Heart right ventricle (tissue), 16 donors: Measurements from ENCODE around the gene INSRR. TPM values are rescaled to one million over a fixed set of nuclear protein-coding genes. Genes with fewer than 3 reads are reported as not detected.

Experiments used
- ATAC-seq, 8 donors: fragments of 200-7000 bp; cut with Tn5 transposase; one replicate each; pipeline ENCODE4 v1.9.1; 2020; ENCODE audit warnings: mild to moderate bottlenecking in 8 of 8, moderate library complexity in 8 of 8, moderate number of reproducible peaks in 1 of 8
- DNase-seq, 2 donors: peaks; one replicate each; pipeline ENCODE4 v3.0.0-alpha.2; 2020
- H3K27ac ChIP-seq, 10 donors: fragments of 200-600 bp; sonication (generic) in 2 of 10; one replicate each; pipeline versions ENCODE4 v1.5.0 to v1.8.0; 2020 to 2022; ENCODE audit warnings: mild to moderate bottlenecking in 3 of 10
- H3K27me3 ChIP-seq, 7 donors: fragments of 200-600 bp; one replicate each; pipeline ENCODE4 v1.8.0; 2021 to 2022; ENCODE audit warnings: mild to moderate bottlenecking in 2 of 7
- H3K36me3 ChIP-seq, 9 donors: fragments of 200-600 bp; sonication (generic) in 1 of 9; one replicate each; pipeline versions ENCODE4 v1.5.0 to v1.8.0; 2020 to 2022; ENCODE audit warnings: mild to moderate bottlenecking in 2 of 9
- H3K4me1 ChIP-seq, 9 donors: fragments of 200-600 bp; sonication (generic) in 1 of 9; one replicate each; pipeline versions ENCODE4 v1.5.0 to v1.8.0; 2020 to 2022; ENCODE audit warnings: mild to moderate bottlenecking in 4 of 9
- H3K4me3 ChIP-seq, 10 donors: fragments of 200-600 bp; sonication (generic) in 2 of 10; one replicate each; pipeline versions ENCODE4 v1.5.0 to v1.8.0; 2020 to 2022; ENCODE audit warnings: mild to moderate bottlenecking in 7 of 10, moderate library complexity in 2 of 10
- H3K9me3 ChIP-seq, 11 donors: fragments of 200-600 bp in 10 of 11; sonication (generic) in 2 of 11; one replicate each; pipeline versions ENCODE4 v1.5.0 to v1.8.0; 2013 to 2022; ENCODE audit warnings: mild to moderate bottlenecking in 2 of 11, control low read depth in 1 of 11, moderate library complexity in 1 of 11
- CTCF ChIP-seq, 9 donors: fragments of 200-600 bp; sonication (generic) in 2 of 9; IDR thresholded peaks; one replicate each; pipeline versions ENCODE4 v1.5.0 to v1.8.0; 2021 to 2022; ENCODE audit warnings: antibody characterized with exemption in 9 of 9, mild to moderate bottlenecking in 5 of 9, moderate library complexity in 1 of 9
- WGBS, 2 donors: extraction: QIAGEN DNeasy Blood & Tissue Kit; methylation state at CpG; one replicate each; pipeline ENCODE4 v1.1.7; 2013; ENCODE audit warnings: inconsistent platforms in 1 of 2; 5-methylcytosine and 5-hydroxymethylcytosine counted together
- intact Hi-C, 10 donors: fragments of 100-400 bp; cut with DNase I; formaldehyde crosslinking; loops; one replicate each; pipeline versions ENCODE4 v1.11.1 to v1.14.2; 2022
- long read RNA-seq, 3 donors: library from polyadenylated mRNA; unstranded; transcript quantifications; one replicate each; pipeline ENCODE4 v2.0.0, GENCODE V29; 2020 to 2021
- polyA plus RNA-seq, 2 donors: library from polyadenylated mRNA; stranded (reverse); fragments of 200-250 nt; gene quantifications; one replicate each; pipeline ENCODE4 v1.2.3, GENCODE V29; 2013
- total RNA-seq, 10 donors: library from RNA; stranded (reverse); fragmentation: NEBNext Ultra II Directional in 3 of 10; extraction: Animal tissue kit (Norgen Biotek cat#: 25700) in 3 of 10; gene quantifications; one replicate each; pipeline versions ENCODE4 v1.2.1 to v1.2.4, GENCODE V29; 2021 to 2023
- donor health status: Arrhythmogenic right ventricular cardiomyopathy.
- donor health status: ischemic (EF 13 %, LVEDD 7.1; RV severe dilation, severe dysfunction).
- donor health status: healthy with polysubstance abuse.
- donor health status: DM: no; HTN: yes; CAD: no.
- donor health status: DM: no; HTN: no; CAD: no.
- donor health status: ischemic (EF 25% LVEDD 6.9; RV normal size, moderate dysfunction).
- donor health status: ischemic (EF 25% LVEDD 5.7; RV mildly dilated, moderate dysfunction).
- donor health status: healthy.
- donor health status: DM: yes; HTN: yes; CAD: no.
- donor health status: Ischemic cardiomyopathy.
- donor health status: ischemic (EF 35%, LVEDD 5.7; RV mildly dilated, moderate dysfunction).
- donor health status: nonischemic (EF 11% LVEDD 7.7; RV severe dilation, severe dysfunction).
- donor health status: DM: yes; HTN: yes; CAD: no.
- donor health status: PGD.
- donor health status: ischemic (EF 29% LVEDD 5.4; RV normal size, mild dysfunction).
- donor health status: nonischemic (EF 23%, LVEDD 6.1; RV moderate dilation, normal function).

INSRR gene
- total RNA-seq (under 1 TPM; 0.04 to 0.20 (median 0.07) TPM), polyA plus RNA-seq (under 1 TPM; 0.01 to 0.80 TPM)
- long read RNA-seq, donor 1, partial matches to known transcripts: 1 of 5 reads
- long read RNA-seq, donor 1, other reads (novel, unspliced or antisense): 4 of 5 reads
- long read RNA-seq, donor 2, partial matches to known transcripts: 0 of 1 reads
- long read RNA-seq, donor 2, other reads (novel, unspliced or antisense): 1 of 1 reads
- long read RNA-seq, donor 3, partial matches to known transcripts: 0 of 4 reads
- long read RNA-seq, donor 3, other reads (novel, unspliced or antisense): 4 of 4 reads

GRCh38 chr1:156858959-156859522 is at the start of gene INSRR:
TSS of gene INSRR (minus strand) at chr1:156859117. CDS start at chr1:156858621, 496 bp downstream.
- intact Hi-C loops: loop anchor here in 6 of 10 donors (5.0 to 10.0 kb wide), 5 partner anchors 42 to 164 kb away; partner anchors contain the start of genes ISG20L2 (in 2 of the 6), METTL25B (in 2 of the 6) and SH2D2A (in 1 of the 6)
- no peak for TF ChIP-seq CTCF (IDR thresholded peaks at IDR 0.05)
- DNase-seq (peak; percentile 16 to 40), ATAC-seq (peak; percentile 12 to 49 (median 28))
- WGBS, 2 donors: 0 to 4% methylated on average over 36 to 39 of the region's 39 CpGs
- Histone ChIP-seq H3K36me3 (no peaks in the 10 kb centered on the region), H3K4me1 (peaks cover 3 to 36% (median 33%) of the 10 kb centered on the region in 9 donors), H3K27ac (peak within 1 kb of the TSS in 2 of 10 donors; percentile 37 to 43), H3K4me3 (peak within 1 kb of the TSS; percentile 6 to 51 (median 42)), H3K9me3 (no peaks in the 10 kb centered on the region), H3K27me3 (peaks cover 8 to 73% (median 54%) of the 10 kb centered on the region in 7 donors)

GRCh38 chr1:156908541-156908940 is 49.6 kb upstream of the INSRR start:
- ATAC-seq: no peak
- intact Hi-C loops: no loop called here
- Histone ChIP-seq H3K4me1 (peaks cover 0 to 62% (median 43%) of the 10 kb centered on the region in 9 donors), H3K9me3 (no peaks in the 10 kb centered on the region), H3K36me3 (peaks cover 0 to 90% (median 19%) of the 10 kb centered on the region in 9 donors), H3K27ac (no peak overlapping the region), H3K27me3 (peaks cover 0 to 21% (median 0%) of the 10 kb centered on the region in 7 donors), H3K4me3 (no peak overlapping the region)
- DNase-seq: no peak
- no peak for TF ChIP-seq CTCF (IDR thresholded peaks at IDR 0.05)
- 62 to 66% methylated on average over 29 of the region's 29 CpGs for WGBS, 2 donors

GRCh38 chr1:156906206-156906906 is 47.4 kb upstream of the INSRR start:
- ATAC-seq (no peak), DNase-seq (no peak)
- no peaks in the 10 kb centered on the region for H3K9me3 ChIP-seq
- H3K36me3 ChIP-seq: peaks cover 0 to 68% (median 19%) of the 10 kb centered on the region in 9 donors
- 93 to 95% methylated on average over 16 of the region's 16 CpGs for WGBS, 2 donors
- H3K4me1 ChIP-seq: peaks cover 3 to 71% (median 60%) of the 10 kb centered on the region in 9 donors
- peak overlapping the region in 1 of 10 donors; percentile 5 for H3K27ac ChIP-seq
- peaks cover 0 to 21% (median 0%) of the 10 kb centered on the region in 7 donors for H3K27me3 ChIP-seq
- no peak for TF ChIP-seq CTCF (IDR thresholded peaks at IDR 0.05)
- intact Hi-C loops: no loop called here
- H3K4me3 ChIP-seq: no peak overlapping the region

- no peak for DNase-seq
- WGBS, 2 donors: 52 to 56% methylated on average over 4 of the region's 4 CpGs
- intact Hi-C loops: no loop called here
- Histone ChIP-seq H3K36me3 (peaks cover 0 to 61% (median 19%) of the 10 kb centered on the region in 9 donors), H3K27me3 (peaks cover 0 to 21% (median 0%) of the 10 kb centered on the region in 7 donors), H3K9me3 (no peaks in the 10 kb centered on the region), H3K4me3 (no peak overlapping the region), H3K4me1 (peaks cover 8 to 78% (median 67%) of the 10 kb centered on the region in 9 donors), H3K27ac (no peak overlapping the region)
- ATAC-seq: no peak
- TF ChIP-seq CTCF (IDR thresholded peaks at IDR 0.05): no peak
These were observed 46.7 kb upstream of the INSRR start for GRCh38 chr1:156905651-156906050.
